Endothelial cell of hepatic sinusoid (primary cell): ENCODE results near the gene SBF1.
"Not testable (repeated sequence)": the region's sequence is repeated elsewhere in the genome, so short reads cannot be mapped to it uniquely, and the experiment has no call there.

ENCODE experiments used
- in situ Hi-C: cut with HindIII; loops from 2 replicates; pipeline ENCODE4 v1.10.0; 2017; ENCODE audit warnings: low sequenced_read_pairs

SBF1 gene

DNA sequence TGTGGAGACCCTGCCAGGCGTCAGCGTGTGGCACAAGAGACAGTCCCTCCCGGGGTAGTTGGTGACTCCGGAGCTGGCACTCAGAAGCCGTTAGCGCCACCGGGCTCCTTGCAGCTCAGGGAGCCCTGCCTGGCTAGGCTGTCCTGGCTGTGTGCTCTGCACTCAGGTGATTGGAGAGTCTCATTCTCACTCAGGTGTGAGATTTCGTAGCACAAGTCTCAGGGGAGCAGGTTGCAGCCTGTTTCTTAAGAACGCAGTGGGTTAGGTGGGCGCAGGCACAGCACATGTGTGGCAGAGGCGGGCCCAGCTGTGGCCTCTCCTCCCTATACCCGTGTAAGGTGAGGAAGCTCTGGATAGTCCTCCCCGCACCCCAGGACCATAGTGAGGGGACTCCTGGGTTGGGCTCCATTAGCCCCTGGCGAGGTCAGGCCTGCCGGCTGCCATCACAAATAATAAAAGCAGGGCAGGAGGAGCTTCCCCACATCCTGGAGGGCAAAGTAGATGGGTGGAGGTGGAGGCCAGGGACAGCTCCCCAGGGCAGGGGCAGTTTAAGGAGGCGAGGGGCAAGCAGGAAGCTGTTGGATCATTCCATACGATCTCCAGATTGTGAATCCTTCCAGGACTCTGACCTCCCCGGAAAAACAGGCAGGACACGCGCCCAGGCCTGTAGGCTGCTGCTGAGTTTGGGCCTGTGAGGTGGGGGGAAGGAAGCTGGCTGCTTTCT, 39.4 kb downstream of the SBF1 start:
- in situ Hi-C loops = no loop called here

GRCh38 chr22:50434849-50435248, 40.0 kb downstream of the SBF1 start:
- in situ Hi-C loops = no loop called here

- in situ Hi-C loops = not testable (repeated sequence)
These were observed 41.8 kb downstream of the SBF1 start for GRCh38 chr22:50432877-50433510.

DNA sequence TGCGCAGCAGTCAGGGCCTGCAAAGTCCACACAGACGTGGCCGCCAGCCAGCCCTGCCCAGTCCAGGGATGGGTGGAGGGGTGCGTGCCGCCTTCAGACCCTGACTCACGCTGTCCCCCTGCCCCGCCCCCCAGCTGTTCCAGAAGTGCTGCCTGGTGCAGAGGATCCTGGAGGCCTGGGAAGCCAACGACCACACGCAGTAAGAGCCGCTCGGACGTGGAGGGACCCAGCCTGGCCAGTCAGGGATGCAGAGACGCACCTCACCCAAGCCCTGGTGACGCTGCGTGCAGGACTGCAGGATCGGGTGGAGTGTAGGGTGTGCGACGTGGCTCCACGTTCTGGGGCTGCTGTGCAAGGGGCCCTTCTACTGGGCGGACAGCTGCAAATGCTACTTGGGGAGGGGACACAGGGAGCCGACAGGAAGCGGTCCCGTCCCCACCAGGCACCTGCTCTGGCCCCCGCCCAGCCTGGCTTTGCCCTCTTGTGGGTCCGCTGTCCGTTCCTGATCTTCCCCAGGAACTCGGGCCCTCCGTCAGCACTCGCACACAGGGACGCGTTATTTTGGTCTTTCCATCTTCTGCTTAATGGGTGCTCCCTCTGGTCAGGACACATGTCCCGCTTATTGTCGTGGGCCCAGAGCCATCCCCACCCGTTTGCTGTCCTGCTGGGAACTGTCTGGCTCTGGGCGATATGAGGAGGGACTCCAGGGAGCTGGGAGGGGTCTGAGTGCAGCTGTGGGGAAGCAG, 42.5 kb downstream of the SBF1 start:
- in situ Hi-C loops = no loop called here

GRCh38 chr22:50425179-50425916, 49.5 kb downstream of the SBF1 start:
- in situ Hi-C loops = loop anchor here (5.0 kb wide), 1 partner anchor 73 kb away; no protein-coding TSS in a partner anchor

DNA sequence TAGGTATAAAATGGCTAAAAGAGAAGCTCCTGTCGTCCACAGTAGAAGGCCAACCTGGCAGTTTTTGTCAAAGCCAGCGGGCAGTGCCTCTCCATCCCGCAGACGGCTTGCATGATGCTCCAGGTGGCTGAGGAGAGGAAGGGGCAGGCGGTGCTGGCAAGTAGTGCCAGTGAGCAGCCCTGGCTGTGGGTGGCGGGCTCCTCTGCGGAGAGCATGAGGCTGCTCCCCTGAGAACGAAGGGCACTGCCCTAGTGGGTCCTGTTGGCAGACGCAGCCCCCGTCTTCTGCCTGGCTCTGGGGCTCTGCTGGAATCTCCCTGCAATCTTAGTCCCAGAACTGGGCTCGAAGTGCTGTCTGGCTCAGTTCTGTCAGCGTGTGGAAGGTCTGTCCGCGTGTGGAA, 50.9 kb downstream of the SBF1 start:
- in situ Hi-C loops = no loop called here

GRCh38 chr22:50422961-50423815, 51.6 kb downstream of the SBF1 start:
- in situ Hi-C loops = no loop called here

DNA sequence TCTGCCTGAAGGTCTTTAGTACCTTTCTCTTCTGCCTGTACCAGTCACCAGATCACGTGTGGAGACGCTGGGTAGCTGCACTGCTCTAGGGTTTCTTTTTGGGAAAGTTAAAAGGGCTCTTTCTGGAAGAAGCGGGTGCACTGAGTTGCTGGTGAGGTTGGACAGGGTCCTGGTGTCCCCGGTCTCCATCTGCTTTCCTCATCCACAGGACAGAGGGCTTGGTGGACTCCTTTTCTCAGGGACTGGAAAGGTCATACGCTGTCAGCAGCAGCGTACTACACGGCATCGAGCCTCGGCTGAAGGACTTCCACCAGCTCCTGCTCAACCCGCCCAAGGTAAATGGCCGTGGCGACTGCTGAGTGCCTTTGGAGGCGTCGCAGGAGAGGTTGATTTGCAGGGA, 52.8 kb downstream of the SBF1 start:
- in situ Hi-C loops = no loop called here

- in situ Hi-C loops = no loop called here
These were observed 54.3 kb downstream of the SBF1 start for GRCh38 chr22:50420581-50420980.

GRCh38 chr22:50420015-50420414, 54.8 kb downstream of the SBF1 start:
- in situ Hi-C loops = no loop called here

GRCh38 chr22:50419116-50419515, 55.7 kb downstream of the SBF1 start:
- in situ Hi-C loops = no loop called here

GRCh38 chr22:50418624-50419023, 56.2 kb downstream of the SBF1 start:
- in situ Hi-C loops = no loop called here

DNA sequence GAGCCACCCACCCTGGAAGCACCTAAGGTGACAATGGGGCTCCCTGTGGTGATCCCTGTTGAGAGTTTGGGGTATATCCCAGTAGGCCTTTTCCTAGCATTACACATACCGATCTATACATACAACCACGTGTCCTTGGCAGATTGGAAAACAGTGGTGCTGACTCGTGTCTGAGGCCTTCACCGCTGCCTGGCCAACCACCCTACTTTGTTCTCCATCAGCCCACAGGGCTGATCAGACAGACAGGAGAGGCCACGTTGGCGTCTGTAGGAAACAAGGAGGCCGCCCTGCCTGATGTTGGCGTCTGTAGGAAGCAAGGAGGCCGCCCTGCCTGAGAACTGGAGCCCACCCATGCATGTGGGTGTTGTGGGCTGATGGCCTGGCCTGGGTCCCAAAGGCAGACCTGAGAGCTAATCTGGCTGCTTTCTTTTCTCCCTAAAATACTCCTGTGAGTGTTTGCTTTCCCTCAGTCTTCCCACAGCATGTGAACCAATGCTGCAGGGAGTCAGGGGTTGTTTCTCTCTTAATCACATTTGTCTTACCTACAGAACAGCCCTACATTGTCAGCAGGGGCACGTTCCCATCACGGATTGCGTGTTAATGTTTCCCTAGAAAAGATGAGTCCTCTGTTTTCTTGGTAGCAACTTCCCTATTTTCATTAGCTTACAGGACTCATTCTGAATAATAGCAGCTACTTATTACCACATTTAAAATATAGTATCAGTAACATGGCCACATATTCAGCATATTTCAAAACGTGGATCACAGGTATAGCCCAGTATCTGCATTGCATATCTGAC, 57.2 kb downstream of the SBF1 start:
- in situ Hi-C loops = no loop called here

GRCh38 chr22:50416996-50417395, 57.8 kb downstream of the SBF1 start:
- in situ Hi-C loops = no loop called here

DNA sequence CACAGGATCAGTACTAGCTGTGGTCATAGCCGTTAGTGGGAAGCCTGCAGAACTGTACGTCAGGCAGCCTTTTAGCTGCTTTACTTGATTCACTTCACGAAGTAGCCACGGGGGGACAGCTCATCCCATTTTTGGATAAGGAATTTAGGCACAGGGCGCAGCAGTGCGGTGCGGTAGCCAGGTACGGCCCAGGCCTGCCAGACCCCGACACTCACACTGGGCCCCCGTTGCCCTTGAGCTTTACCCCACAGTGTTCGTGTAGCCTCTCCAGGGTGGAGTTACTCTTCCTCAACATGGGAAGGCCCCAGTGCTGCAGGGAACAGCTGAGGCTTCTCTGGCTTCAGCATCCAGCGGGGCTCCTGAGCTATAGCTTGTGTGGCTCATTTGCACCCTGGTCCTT, 59.4 kb downstream of the SBF1 start:
- in situ Hi-C loops = no loop called here

DNA sequence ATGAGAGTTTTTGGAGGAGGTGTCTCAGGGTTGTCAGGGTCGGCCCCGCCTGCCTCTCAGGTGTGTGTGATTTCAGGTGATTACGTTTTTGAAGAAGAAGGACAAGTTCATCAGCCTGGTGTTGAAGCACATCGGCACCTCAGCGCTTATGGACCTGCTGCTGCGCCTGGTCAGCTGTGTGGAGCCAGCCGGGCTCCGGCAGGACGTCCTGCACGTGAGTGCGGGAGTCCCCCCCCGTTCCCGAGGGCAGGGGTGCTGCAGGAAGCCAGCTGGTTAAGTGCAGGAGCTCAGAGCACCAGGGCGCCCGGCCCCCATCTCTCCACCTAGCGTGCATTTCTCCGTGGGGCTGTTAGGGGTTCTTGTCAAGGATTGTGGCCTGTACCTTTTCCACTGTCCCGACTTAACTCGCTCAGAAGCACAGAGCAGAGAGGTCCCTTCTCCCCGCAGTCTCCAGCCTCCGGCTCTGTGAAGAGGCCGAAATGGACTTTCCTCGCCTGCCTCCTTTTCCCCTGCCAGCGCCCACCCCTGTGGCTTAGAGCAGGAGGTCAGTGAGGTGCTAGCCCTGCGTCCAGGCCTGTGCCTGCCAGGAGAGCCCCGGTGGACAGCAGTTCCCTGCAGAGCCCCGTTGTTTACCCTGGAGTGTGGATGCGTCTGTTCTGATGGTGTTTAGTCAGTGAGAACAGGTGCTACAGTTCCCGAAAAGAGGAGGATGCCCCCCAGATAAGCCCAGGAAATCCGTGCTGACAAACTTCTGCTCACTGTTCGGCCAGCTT, 60.2 kb downstream of the SBF1 start:
- in situ Hi-C loops = no loop called here

- in situ Hi-C loops = not testable (repeated sequence)
These were observed 65.9 kb downstream of the SBF1 start for GRCh38 chr22:50408954-50409353.

GRCh38 chr22:50408311-50408710, 66.5 kb downstream of the SBF1 start:
- in situ Hi-C loops = no loop called here
